Stimulated activated CD4-positive, alpha-beta T cell treated with anti-CD3 and anti-CD28 coated beads, Interleukin-15, amount 100 ng/mL, for 24 hours (primary cell): ENCODE measurements around the gene FAM135A.
"Not testable (repeated sequence)": the region's sequence is repeated elsewhere in the genome, so short reads cannot be mapped to it uniquely, and the experiment has no call there.

Experiments used
- DNase-seq: peaks from one replicate; pipeline ENCODE4 v3.0.0-alpha.2; 2020

Gene FAM135A

DNA sequence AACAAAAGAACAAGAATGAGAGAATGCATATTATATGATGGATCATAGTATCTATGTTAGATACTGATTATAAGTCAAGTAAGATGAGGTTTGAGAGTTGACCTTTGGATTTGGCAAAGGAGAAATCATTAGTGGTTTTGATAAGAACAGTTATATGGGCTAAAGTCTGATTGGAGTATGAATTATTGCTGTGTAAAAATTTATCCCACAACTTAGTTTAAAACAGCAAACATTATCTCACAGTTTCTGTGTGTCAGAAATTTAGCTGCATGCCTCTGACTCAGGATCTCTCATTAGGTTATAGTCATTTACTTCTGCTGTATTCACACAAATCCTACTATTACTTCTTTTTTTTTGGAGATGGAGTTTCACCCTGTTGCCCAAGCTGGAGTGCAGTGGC lies 56.7 kb downstream of the FAM135A start:
- no peak for DNase-seq

DNA sequence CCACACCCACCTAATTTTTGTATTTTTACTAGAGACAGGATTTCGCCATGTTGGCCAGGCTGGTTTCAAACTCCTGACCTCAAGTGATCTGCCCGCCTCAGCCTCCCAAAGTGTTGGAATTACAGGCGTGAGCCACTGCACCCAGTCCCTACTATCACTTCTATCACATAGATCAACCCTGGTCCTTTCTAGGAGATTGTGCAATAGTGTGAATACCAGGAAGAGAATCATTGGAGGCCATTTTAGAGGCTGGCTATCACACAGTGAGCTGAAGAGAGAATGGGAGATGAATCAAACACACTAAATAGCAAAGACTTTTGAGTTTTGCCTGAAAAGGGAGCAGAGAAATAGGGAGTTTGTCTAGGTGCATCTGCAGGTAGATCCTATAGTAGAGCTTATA lies 57.2 kb downstream of the FAM135A start:
- DNase-seq, result not testable (repeated sequence)

DNA sequence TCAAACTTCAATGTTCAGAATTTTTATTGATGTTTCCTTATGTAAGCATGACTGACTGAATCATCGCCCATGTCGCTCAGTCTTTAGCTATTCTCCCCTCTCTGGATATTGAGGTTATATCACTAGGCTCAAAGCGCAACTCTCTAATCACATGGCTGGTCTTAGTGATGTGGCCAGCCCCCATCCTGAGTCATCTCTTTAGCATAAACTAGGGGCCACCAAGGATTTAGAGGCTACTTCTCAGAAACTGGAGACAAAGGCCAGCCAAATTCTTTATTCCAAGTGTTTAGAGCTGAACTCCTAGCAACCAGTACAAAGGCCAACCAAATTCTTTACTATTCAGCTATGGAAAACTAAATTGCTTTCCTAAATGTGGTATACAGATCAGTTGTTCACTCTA lies 61.4 kb downstream of the FAM135A start:
- no peak for DNase-seq

DNA sequence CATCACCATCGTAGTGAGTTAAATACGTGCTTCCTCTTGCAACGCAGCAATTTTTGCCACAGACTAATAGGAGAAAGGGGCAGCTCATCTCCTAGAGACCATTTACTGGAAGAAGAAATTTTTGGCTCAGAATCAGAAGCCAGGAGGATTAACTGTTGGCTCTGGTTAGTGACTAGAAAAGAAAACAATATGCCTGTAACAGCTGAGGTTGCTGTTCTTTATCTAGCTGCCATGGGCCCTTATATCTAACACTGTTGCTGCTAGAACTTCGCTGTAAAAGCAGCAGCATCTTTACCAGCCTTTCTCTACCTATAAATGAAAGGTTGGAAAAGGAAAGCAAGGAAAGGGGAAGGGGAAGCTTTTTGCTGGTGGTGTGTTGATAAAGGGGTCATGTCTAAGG lies 65.9 kb downstream of the FAM135A start:
- no peak for DNase-seq

DNA sequence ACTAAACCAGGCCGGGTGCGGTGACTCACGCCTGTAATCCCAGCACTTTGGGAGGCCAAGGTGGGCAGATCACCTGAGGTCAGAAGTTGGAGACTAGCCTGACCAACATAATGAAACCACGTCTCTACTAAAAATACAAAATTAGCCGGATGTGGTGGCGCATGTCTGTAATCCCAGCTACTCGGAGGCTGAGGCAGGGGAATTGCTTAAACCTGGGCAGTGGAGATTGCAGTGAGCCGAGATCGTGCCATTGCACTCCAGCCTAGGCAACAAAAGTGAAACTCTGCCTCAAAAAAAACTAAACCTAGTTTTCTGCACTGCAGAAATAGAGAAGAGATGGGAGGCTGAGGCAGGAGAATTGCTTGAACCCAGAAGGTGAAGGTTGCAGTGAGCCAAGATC lies 73.3 kb downstream of the FAM135A start:
- not testable (repeated sequence) for DNase-seq

DNA sequence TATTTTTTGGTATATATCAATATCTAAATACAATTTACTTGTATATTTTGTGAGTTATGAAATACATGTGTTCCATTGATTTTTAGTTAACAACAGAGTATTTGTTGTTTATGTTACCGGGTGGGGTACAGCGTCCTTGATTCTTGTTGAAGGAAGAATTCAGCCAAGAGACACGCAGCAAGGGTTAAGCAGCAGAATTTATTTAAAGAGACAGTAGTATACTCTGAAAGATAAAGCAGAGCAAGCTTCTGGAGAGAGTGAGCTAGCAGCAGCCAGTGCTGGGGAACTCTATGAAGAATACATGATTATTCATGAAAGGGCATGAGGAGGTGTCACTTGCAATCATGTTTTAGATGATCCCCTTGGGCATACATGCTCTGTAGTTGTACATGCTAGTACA lies 76.1 kb downstream of the FAM135A start:
- no peak for DNase-seq

DNA sequence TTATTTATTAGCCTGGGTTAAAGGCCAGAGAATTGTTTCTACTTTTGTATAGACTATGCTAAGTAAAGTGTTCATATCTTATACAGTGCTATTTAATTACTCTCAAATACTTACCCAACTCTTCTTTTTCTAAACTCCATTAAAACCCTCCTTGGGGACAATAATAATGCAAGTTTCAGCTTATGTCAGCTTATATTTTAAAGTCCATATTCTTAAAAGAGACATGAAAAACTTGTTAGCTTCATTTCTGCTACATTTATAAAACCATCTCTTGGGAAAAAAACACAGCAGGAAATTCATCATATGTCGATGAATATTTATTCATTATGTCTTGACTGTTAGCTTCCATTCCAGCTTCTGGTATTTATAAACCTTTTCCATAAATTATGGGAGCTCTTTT lies 81.5 kb downstream of the FAM135A start:
- no peak for DNase-seq

DNA sequence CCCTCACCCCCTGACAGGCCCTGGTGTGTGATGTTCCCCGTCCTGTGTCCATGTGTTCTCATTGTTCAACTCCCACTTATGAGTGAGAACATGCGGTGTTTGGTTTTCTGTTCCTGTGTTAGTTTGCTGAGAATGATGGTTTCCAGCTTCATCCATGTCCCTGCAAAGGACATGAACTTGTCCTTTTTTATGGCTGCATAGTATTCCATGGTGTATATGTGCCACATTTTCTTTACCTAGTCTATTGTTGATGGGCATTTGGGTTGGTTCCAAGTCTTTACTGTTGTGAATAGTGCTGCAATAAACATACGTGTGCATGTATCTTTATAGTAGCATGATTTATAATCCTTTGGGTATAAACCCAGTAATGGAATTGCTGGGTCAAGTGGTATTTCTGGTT lies 82.5 kb downstream of the FAM135A start:
- DNase-seq, result not testable (repeated sequence)

DNA sequence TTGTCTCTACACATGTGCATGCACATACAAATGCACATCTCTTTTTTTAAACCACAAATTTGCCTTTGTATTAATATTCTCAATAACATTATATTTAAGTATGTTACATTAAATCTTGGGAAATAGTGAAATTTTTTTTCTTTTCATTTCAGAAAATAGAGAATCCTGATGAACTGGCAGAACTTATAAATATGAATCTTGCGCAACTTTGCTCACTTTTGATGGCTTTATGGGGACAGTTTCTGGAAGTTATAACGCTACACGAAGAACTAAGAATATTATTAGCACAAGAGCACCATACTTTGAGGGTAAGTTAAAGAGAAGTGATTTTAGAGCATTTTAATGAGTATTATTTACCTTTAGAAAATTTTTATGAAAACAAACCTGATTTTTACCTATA lies 89.2 kb downstream of the FAM135A start:
- DNase-seq, result no peak

DNA sequence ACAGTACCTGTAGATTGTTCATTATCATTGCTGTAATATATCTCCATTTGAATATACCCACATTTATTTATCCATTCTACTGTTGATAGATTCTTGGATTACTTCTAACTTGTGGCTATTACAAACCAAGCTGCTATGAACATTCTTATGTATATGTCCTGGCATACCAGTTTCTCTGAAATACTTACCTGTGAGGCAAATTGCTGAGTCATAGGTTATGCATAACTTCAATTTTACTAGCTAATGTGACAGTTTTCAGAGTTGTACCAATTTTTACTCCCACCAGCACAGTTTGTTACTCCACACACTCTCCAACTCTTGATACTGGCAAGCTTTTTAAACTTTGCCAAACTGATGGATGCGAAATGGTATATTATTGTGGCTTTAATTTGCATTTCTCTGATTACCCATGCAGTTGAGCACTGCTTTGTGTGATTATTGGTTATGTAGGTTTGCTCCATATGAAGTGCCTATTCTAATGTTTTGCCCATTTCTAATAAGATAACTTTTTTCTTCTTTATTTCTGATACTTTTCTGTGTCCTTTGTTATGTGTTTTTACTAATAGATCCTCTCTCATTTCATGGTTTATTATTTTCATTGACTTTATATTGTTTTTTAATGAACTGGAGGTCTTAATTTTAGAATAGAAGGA lies 90.6 kb downstream of the FAM135A start:
- no peak for DNase-seq

DNA sequence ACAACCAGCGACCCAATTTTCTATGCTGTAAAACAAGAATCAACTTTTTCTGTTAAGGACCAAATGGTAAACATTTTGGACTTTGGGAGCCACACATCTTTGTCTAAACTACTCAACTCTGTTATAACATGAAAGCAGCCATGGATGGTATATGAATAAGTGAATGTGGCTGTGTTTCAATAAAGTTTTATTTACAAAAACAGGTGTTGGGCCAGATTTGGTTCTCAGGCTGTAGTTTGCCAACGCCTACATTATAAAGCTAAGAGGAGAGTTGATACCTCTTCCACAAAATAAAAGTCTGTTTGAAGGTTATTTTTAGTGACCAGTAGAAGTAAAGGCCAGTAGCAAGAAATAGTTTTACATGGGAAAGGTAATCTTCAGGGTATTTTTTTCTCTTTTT lies 93.0 kb downstream of the FAM135A start:
- DNase-seq, result no peak

DNA sequence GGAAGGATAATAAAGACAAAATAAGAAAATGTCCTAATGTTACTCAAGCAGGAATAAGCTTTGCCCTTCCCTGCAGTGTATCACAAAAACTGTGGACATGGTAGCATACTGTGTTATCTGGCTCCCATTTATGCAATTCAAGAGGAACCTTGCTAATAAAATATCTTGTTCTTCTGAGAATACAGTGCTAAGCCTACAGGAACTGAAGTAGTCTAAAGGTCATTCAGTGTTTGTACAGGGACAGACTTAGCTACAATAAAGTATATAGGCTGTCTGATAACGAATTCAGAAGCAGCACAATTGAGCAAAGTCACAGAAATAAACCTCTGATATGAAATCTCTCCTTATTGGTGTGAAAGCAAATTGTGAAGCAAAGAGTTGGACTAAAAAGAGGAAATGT lies 93.9 kb downstream of the FAM135A start:
- DNase-seq, result no peak

DNA sequence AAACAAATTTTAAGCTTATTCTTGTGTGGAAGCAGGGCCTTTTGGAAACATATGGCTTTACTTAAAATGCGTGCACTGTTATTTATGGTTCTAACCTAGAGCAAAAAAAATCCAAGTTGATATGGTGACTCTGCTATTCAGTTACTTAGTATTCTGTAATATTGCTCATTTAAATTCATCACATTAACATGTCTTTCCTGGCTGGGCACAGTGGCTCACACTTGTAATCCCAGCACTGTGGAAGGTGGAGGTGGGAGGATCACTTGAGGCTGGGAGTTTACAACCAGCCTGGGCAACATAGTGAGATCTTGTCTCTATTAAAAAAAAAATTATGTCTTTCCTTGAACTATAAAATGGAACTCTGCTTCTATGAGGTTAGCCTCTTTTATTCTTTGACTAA lies 95.6 kb downstream of the FAM135A start:
- DNase-seq, result no peak

DNA sequence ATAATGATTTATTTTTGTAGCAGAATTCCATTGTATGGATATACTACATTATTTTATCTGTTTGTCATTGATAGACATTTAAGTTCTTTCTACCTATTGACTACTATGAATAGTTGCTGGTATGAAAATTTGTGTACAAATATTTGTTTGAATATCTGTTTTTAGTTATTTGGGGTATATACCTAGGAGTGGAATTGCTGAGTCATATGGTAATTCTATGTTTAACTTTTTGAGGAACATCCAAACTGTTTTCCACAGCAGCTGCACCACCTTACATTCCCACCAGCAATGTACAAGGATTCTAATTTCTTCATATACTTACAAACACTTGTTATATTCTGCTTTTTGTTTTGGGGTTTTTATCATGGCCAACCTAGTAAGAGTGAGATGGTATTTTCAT lies 97.3 kb downstream of the FAM135A start:
- DNase-seq, result no peak

DNA sequence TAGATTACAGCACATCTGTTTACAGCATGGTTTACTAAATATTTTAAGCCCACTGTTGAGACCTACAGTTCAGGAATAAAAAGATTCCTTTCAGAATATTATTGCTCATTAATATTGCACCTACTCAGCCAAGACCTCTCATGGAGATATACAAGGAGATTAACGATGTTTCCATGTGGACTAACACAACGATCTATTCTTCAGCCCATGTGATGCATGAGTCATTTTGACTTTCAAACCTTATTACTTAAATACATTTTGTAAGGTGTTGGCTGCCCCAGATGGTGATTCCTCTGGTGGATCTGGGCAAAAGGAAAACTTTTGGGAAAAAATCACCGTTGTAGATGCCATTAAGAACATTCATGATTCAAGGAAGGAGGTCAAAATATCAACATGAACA lies 105.4 kb downstream of the FAM135A start:
- no peak for DNase-seq

DNA sequence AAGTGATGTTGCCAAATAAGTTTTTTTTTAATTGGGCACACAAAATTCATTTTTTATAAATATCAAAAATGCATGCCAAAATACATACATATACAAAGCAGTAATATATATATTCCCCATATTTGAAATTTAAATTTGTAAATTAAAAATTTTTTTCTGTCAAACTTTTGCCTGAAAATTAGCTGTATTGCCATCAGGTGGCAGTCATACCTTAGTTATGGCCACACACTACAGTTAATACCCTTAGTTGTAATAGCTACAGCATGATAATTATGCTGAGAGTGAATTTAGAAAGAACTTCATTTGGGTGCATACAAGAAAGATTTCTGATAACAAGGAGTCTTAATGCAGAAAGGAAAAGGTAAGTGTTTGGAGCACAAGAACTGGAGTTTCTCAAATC lies 107.3 kb downstream of the FAM135A start:
- DNase-seq, result peak; percentile 4

DNA sequence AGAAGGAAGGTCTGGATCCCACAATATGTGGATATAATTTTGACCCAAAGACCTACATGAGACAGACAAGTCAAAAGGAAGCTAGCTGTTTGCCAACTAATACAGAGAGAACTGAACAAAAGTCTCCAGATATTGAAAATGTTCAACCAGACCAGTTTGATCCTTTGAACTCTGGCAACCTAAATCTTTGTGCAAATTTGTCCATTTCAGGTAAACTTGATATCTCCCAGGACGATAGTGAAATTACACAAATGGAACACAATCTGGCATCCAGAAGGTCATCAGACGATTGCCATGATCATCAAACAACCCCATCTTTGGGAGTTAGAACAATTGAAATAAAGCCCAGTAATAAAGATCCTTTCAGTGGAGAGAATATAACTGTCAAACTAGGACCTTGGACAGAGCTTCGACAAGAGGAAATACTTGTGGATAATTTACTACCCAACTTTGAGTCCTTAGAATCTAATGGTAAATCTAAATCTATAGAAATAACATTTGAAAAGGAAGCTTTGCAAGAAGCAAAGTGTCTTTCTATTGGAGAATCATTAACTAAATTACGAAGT lies 111.5 kb downstream of the FAM135A start:
- DNase-seq, result no peak

DNA sequence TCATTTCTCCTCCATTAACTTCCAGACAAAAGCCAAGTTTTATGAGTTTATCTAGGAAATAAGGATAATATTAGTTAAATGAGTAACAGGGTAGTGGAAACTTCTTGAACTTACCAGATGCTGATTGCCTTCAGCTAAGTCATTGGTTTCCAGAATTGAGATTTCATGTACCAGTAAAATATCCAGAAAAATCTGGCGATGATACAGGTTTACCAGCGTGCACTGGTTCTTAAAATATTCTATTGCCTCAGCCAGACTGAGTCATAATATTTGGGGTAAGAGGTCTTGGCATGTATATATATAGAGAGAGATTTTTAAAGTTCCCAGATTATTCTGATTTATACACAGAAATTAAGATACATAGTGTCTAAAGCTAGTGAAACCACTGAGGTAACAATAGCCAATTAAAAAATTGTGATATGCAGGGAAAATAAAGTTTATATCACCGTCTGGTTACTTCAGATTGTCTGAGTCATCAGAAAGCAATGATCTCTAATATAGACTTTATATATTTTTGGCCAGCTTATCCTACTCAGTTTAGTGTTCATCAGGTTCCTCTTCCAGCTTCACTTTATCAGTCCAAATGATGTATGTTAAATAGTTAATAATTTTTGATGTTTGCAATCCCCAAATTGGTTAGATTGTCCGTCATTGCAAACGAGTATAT lies 113.9 kb downstream of the FAM135A start:
- no peak for DNase-seq

DNA sequence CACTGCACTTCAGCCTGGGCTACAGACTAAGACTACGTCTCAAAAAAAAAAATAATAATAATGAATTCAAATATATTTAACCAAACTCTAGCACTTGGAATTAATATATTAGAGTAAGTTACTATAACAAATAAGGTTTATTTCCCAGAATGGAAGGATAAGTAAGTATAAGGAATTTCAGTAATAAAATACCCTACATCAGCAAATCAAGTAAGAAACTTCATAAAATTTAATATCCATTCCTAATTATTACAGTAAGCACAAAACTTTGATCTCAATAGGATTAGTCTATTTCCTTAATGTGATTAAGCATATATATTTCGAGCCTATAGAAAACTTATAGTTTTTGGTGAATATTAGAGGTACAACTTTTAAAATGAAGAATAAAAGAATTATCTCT lies 116.7 kb downstream of the FAM135A start:
- DNase-seq, result no peak

DNA sequence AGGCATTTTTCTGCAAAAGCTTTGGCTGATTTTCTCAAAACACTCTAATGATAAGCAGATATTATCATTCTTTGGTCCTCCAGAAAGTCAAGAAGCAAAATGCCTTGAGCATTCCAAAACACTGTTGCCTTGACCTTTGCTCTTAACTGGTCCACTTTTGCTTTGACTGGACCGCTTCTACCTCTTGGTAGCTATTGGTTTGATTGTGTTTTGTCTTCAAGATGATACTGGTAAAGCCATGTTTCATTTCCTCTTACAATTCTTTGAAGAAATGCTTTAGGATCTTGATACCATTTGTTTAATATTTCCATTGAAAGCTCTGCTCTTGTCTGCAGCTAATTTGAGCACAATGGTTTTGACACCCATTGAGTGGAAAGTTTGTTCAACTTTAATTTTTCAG lies 117.8 kb downstream of the FAM135A start:
- no peak for DNase-seq

DNA sequence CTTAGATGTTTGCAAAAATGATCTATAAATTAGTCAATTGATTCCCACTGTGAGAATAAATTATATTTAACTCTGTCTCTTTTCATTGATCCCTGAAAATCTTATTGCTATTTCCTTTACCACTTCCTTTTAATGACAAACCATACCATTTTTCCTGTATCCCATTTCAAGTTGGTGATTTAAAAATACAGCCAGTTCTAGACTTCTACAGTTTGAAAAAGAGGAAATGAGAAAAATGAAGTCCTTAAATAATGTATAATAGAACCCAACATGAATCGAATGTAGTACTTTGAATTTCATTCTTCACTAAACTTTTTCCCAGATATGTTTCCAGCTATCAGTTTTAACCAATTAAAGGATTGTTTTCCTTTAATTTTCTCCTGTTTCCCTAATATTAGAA lies 124.0 kb downstream of the FAM135A start:
- no peak for DNase-seq

DNA sequence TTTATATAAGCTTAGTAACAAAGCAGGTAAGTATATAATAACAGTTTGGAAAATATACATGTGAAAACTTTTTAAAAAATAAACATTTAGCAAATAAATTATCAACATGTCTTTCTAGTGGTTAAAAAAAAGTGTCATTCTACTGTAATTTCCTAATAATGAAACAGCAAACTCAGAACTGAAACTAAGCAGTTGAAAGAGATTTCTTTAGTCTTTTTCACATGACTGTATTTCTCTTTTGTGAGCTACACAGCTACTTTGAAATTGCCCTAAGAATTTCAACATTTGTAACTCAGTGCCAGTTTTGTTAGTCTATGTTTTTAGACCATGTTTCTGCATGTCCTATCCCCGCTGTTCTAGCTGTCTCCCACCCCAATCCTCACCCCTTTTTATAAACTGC lies 125.1 kb downstream of the FAM135A start:
- no peak for DNase-seq

DNA sequence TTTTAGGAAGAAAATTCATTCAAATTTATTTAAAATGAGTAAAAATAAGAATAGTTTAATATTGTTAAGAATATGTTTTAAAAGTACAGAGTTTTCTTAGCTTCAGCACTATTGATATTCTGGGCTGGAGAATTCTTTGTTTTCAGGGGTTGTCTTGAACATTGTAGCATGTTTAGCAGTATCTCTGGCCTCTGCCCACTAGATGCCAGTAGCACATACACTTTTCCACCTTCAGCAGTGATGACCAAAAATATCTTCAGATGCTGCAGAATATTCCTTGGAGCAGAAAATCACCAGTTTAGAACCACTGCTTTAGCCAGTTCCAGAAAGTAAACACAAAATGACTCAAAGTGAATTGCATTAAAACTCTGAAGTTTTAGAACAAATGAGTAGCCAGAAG lies 134.0 kb downstream of the FAM135A start:
- no peak for DNase-seq

DNA sequence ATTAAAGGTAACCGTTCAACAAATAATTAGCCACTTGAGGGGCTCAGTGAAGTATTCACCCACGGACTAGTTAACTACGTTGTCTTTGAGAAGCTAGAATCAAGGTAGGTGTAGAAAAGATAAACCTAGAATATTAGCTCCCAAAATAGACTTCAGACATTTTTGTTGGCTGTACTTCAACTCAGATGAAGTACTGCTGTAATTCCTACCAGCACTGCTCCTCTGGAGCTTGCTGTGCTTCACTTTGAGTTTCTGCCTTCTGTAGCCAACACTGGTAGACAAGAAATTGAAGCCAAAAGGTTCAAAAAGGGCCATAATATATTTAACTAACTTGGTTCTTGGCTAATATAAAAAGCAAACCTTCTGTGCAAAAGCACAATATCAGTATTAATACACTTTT lies 134.6 kb downstream of the FAM135A start:
- DNase-seq, result no peak

DNA sequence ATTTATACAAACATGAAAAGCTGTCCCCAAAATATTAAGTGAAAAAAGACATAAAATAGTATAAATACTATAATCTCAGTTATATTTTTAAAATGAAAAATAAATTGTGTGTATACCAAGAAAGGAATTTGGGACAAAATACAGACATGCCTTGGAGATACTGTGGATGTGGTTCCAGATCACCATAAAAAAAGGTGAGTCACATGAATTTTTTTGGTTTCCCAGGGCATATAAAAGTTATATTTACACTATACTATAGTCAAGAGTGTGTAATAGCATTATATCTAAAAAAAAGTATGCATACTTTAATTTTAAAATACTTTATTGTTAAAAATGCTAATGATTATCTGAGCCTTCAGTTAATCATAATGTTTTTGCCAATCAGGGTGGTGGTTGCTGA lies 136.0 kb downstream of the FAM135A start:
- DNase-seq, result no peak
